HCT116 (cell line): Measurements from ENCODE around the gene CHID1. TPM values are rescaled to one million over a fixed set of nuclear protein-coding genes. Genes with fewer than 3 reads are reported as not detected.

ENCODE experiments used
- ATAC-seq: fragments of 200-7000 bp; cut with Tn5 transposase; 2 replicates; pipeline ENCODE4 v1.9.1; 2020; ENCODE audit warnings: mild to moderate bottlenecking, moderate library complexity
- BruUV-seq: library from RNA; stranded (reverse); fragments of 400-500 nt; replicated peaks from 2 replicates; lab custom pipeline; 2021; lab: Mats Ljungman, UMichigan
- CTCF ChIA-PET: fragments of 300-600 bp; sonication (Branson Sonifier 250); formaldehyde crosslinking; loops from one replicate; lab custom pipeline; 2021; ENCODE audit warnings: antibody characterized with exemption; lab: Charles Lee
- POLR2A ChIA-PET: fragments of 300-600, 350-600 bp; sonication (Branson Sonifier 250); formaldehyde crosslinking; loops from one replicate; lab custom pipeline; 2021; ENCODE audit warnings: antibody characterized with exemption; lab: Charles Lee
- RAD21 ChIA-PET, 2 experiments: fragments of 300-600 bp; sonication (Branson Sonifier 250); formaldehyde crosslinking; loops; one replicate each; lab custom pipeline; 2023; ENCODE audit warnings: low total read pairs in 2 of 2; ENCODE audit not compliant: uncharacterized antibody in 2 of 2, unreplicated experiment in 2 of 2, low non-redundant PET in 1 of 2; lab: Charles Lee
- DNase-seq: peaks from one replicate; pipeline ENCODE4 v3.0.0-alpha.2; 2010; ENCODE audit warnings: low read depth, low spot score
- H2AFZ ChIP-seq: fragments of 200-600 bp; shearing (Covaris generic), sonication (generic); 2 replicates; pipeline ENCODE4 v1.6.1; 2017; ENCODE audit warnings: low read depth, mixed run types, mixed read lengths, antibody characterized with exemption, low read length; ENCODE audit not compliant: poor library complexity, severe bottlenecking
- H3K27ac ChIP-seq: 2 replicates; pipeline ENCODE4 v1.5.1; 2012; ENCODE audit warnings: low read depth, low read length
- H3K27me3 ChIP-seq: fragments of 200-600 bp; sonication (generic); 2 replicates; pipeline ENCODE4 v1.6.1; 2016; ENCODE audit warnings: mixed run types, low read length, mixed read lengths; ENCODE audit not compliant: insufficient read depth
- H3K36me3 ChIP-seq, 2 experiments: fragments of 200-500 bp in 1 of 2; fragments of 200-600 bp in 1 of 2; sonication (Bioruptor generic) in 1 of 2; sonication (generic) in 1 of 2; 2 replicates each; pipeline versions ENCODE4 v1.5.1 to v1.6.1; 2014 to 2016; ENCODE audit warnings: low read length in 2 of 2, inconsistent platforms in 1 of 2, mixed read lengths in 1 of 2, mixed run types in 1 of 2; ENCODE audit not compliant: insufficient read depth in 2 of 2, control insufficient read depth in 1 of 2
- H3K4me1 ChIP-seq, 2 experiments: fragments of 200-600 bp in 1 of 2; sonication (generic) in 1 of 2; 2 replicates each; pipeline versions ENCODE4 v1.5.1 to v1.6.1; 2012 to 2017; ENCODE audit warnings: low read length in 2 of 2, inconsistent platforms in 1 of 2, mild to moderate bottlenecking in 1 of 2, mixed read lengths in 1 of 2, mixed run types in 1 of 2, moderate library complexity in 1 of 2; ENCODE audit not compliant: insufficient read depth in 2 of 2, control insufficient read depth in 1 of 2
- H3K4me2 ChIP-seq: fragments of 200-600 bp; sonication (generic); 2 replicates; pipeline ENCODE4 v1.6.1; 2017; ENCODE audit warnings: mixed run types, low read length, mixed read lengths
- H3K4me3 ChIP-seq, 2 experiments: fragments of 200-600 bp in 1 of 2; sonication (generic) in 1 of 2; replicated peaks in 1 of 2; 2 replicates each; pipeline ENCODE4 v1.5.1; 2011 to 2016; ENCODE audit warnings: low read length in 2 of 2, control low read depth in 1 of 2, low read depth in 1 of 2, mild to moderate bottlenecking in 1 of 2, mixed read lengths in 1 of 2, mixed run types in 1 of 2
- H3K79me2 ChIP-seq: fragments of 200-600 bp; sonication (generic); 2 replicates; pipeline ENCODE4 v1.6.1; 2017; ENCODE audit warnings: mild to moderate bottlenecking, mixed run types, low read length, moderate library complexity, mixed read lengths; ENCODE audit not compliant: insufficient read depth
- H3K9ac ChIP-seq: fragments of 200-600 bp; sonication (generic); 2 replicates; pipeline ENCODE4 v1.6.1; 2016; ENCODE audit warnings: low read length, mixed read lengths
- H3K9me2 ChIP-seq: fragments of 200-600 bp; sonication (generic), shearing (Covaris generic); 2 replicates; pipeline ENCODE4 v1.6.1; 2017; ENCODE audit warnings: mixed run types, mild to moderate bottlenecking, moderate library complexity; ENCODE audit not compliant: insufficient read depth
- H3K9me3 ChIP-seq, 2 experiments: fragments of 200-500 bp in 1 of 2; fragments of 200-600 bp in 1 of 2; sonication (Bioruptor generic) in 1 of 2; sonication (generic) in 1 of 2; 2 replicates each; pipeline ENCODE4 v1.6.1; 2014 to 2017; ENCODE audit warnings: low read length in 2 of 2, mixed read lengths in 2 of 2, inconsistent platforms in 1 of 2, low read depth in 1 of 2, mild to moderate bottlenecking in 1 of 2, mixed run types in 1 of 2, moderate library complexity in 1 of 2; ENCODE audit not compliant: control insufficient read depth in 1 of 2, insufficient read depth in 1 of 2
- H4K20me1 ChIP-seq: fragments of 200-600 bp; sonication (generic), shearing (Covaris generic); 2 replicates; pipeline ENCODE4 v1.6.1; 2017; ENCODE audit warnings: mixed run types, mild to moderate bottlenecking, moderate library complexity; ENCODE audit not compliant: insufficient read depth
- ATF3 ChIP-seq: IDR thresholded peaks from 2 replicates; pipeline ENCODE4 v1.6.1; 2012
- CEBPB ChIP-seq: IDR thresholded peaks from 2 replicates; pipeline ENCODE4 v1.6.1; 2012; ENCODE audit warnings: low read depth
- CTCF ChIP-seq, 3 experiments: fragments of 200-600 bp in 1 of 3; sonication (generic) in 1 of 3; IDR thresholded peaks in 2 of 3; conservative IDR thresholded peaks in 1 of 3; 2 replicates each; pipeline ENCODE4 v1.5.1; 2012 to 2017; ENCODE audit warnings: low read depth in 2 of 3, low read length in 2 of 3, antibody characterized with exemption in 1 of 3, borderline replicate concordance in 1 of 3, control low read depth in 1 of 3, mild to moderate bottlenecking in 1 of 3, mixed read lengths in 1 of 3, mixed run types in 1 of 3, moderate library complexity in 1 of 3; ENCODE audit not compliant: insufficient read depth in 1 of 3
- EGR1 ChIP-seq: IDR thresholded peaks from 2 replicates; pipeline ENCODE4 v1.6.1; 2012; ENCODE audit warnings: low read depth
- ELF1 ChIP-seq: IDR thresholded peaks from 2 replicates; pipeline ENCODE4 v1.6.1; 2012; ENCODE audit warnings: low read depth, borderline replicate concordance
- FOSL1 ChIP-seq: IDR thresholded peaks from 2 replicates; pipeline ENCODE4 v1.6.1; 2012; ENCODE audit warnings: low read depth
- JUND ChIP-seq: IDR thresholded peaks from 2 replicates; pipeline ENCODE4 v1.6.1; 2012
- MAX ChIP-seq: IDR thresholded peaks from 2 replicates; pipeline ENCODE4 v1.6.1; 2012
- POLR2A ChIP-seq: IDR thresholded peaks from 2 replicates; pipeline ENCODE4 v1.7.0; 2011; ENCODE audit warnings: borderline replicate concordance; ENCODE audit not compliant: insufficient read depth, insufficient read length; ENCODE audit errors: extremely low read depth
- POLR2AphosphoS5 ChIP-seq: IDR thresholded peaks from 2 replicates; pipeline ENCODE4 v1.6.1; 2011; ENCODE audit warnings: mild to moderate bottlenecking, low read depth, low read length, moderate library complexity
- REST ChIP-seq: IDR thresholded peaks from 2 replicates; pipeline ENCODE4 v1.6.1; 2012; ENCODE audit warnings: low read depth
- SIN3A ChIP-seq: IDR thresholded peaks from 2 replicates; pipeline ENCODE4 v1.6.1; 2012; ENCODE audit warnings: low read depth
- SP1 ChIP-seq: IDR thresholded peaks from 2 replicates; pipeline ENCODE4 v1.6.1; 2012; ENCODE audit warnings: low read depth
- SRF ChIP-seq: IDR thresholded peaks from 2 replicates; pipeline ENCODE4 v1.6.1; 2012; ENCODE audit warnings: low read depth
- TCF7L2 ChIP-seq: IDR thresholded peaks from 2 replicates; pipeline ENCODE4 v1.7.0; 2011; ENCODE audit warnings: borderline replicate concordance, inconsistent platforms; ENCODE audit not compliant: insufficient read depth, insufficient read length; ENCODE audit errors: extremely low read depth
- YY1 ChIP-seq: IDR thresholded peaks from 2 replicates; pipeline ENCODE4 v1.6.1; 2011; ENCODE audit warnings: low read length, low read depth, moderate library complexity, mild to moderate bottlenecking; ENCODE audit not compliant: insufficient replicate concordance; ENCODE audit errors: extremely low read depth
- ZNF274 ChIP-seq: fragments of 200-500 bp; sonication (Bioruptor generic); IDR thresholded peaks from 2 replicates; pipeline ENCODE4 v1.6.1; 2014; ENCODE audit warnings: mild to moderate bottlenecking, low read depth, low read length, inconsistent platforms
- intact Hi-C: fragments of 100-400 bp; cut with micrococcal nuclease; formaldehyde crosslinking; loops from 2 replicates; pipeline ENCODE4 v1.10.0; 2022
- total RNA-seq: library from RNA; stranded (reverse); gene quantifications from one replicate; pipeline ENCODE4 v1.2.1, GENCODE V29; 2021; ENCODE audit not compliant: unreplicated experiment
- TF ChIP-seq, protein P1 (sequence below): IDR thresholded peaks from 2 replicates; pipeline ENCODE4 v1.6.1; 2011; ENCODE audit warnings: mild to moderate bottlenecking, low read length, moderate library complexity; ENCODE audit not compliant: insufficient replicate concordance; ENCODE audit errors: extremely low read depth

Gene CHID1
- total RNA-seq, 1 experiment from 2014 or later = 102 TPM

DNA sequence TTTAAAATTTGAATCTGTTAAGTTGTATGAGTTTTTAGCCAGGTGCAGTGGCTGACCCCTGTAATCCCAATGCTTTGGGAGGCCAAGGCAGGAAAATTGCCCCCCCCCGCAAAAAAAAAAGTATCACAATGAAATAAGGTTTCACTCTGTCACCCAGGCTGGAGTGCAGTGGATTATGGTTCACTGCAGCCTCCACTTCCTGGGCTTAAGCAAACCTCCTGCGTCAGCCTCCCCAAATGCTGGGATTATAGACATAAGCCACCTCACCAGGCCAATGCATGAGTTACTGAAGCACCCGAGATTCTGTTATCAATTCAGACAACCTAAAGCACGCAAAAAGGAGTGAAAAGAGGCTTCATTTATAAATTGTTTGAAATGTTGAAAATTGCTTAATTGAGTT lies 2.4 kb upstream of the CHID1 start:
- ChIA-PET POLR2A (no interaction called here), CTCF (no interaction called here), RAD21 (no interaction called here)
- H3K9ac ChIP-seq = no peak overlapping the region
- no peak overlapping the region for H2AFZ ChIP-seq
- no peak overlapping the region for H3K4me2 ChIP-seq
- H4K20me1 ChIP-seq = no peaks in the 10 kb centered on the region
- no peak for ATAC-seq
- no peak for DNase-seq
- peaks cover 0 to 8% of the 10 kb centered on the region in 2 experiments; a peak in 1 of 4 replicates for H3K36me3 ChIP-seq
- H3K4me3 ChIP-seq = no peak overlapping the region
- BruUV-seq = no TSS peak
- no peak overlapping the region for H3K27ac ChIP-seq
- intact Hi-C loops = no loop called here
- H3K9me3 ChIP-seq = no peaks in the 10 kb centered on the region
- H3K27me3 ChIP-seq = no peaks in the 10 kb centered on the region
- TF ChIP-seq CTCF (IDR thresholded peaks at IDR 0.05 in 2 of 3, conservative IDR thresholded peaks at IDR 0.05 in 1 of 3; ENCODE audit: borderline replicate concordance in 1 of 3, insufficient read depth in 1 of 3, low read depth in 2 of 3, low read length in 2 of 3) (no peak), FOSL1 (no peak), MAX (no peak), ATF3 (no peak), ZNF274 (no peak), JUND (no peak), SP1 (no peak), POLR2AphosphoS5 (no peak), SRF (no peak), TCF7L2 (no peak), YY1 (no peak), EGR1 (no peak), ELF1 (no peak), SIN3A (no peak), POLR2A (no peak), CEBPB (no peak), REST (no peak)
- TF ChIP-seq, protein P1, sequence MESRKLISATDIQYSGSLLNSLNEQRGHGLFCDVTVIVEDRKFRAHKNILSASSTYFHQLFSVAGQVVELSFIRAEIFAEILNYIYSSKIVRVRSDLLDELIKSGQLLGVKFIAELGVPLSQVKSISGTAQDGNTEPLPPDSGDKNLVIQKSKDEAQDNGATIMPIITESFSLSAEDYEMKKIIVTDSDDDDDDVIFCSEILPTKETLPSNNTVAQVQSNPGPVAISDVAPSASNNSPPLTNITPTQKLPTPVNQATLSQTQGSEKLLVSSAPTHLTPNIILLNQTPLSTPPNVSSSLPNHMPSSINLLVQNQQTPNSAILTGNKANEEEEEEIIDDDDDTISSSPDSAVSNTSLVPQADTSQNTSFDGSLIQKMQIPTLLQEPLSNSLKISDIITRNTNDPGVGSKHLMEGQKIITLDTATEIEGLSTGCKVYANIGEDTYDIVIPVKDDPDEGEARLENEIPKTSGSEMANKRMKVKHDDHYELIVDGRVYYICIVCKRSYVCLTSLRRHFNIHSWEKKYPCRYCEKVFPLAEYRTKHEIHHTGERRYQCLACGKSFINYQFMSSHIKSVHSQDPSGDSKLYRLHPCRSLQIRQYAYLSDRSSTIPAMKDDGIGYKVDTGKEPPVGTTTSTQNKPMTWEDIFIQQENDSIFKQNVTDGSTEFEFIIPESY = no peak
- H3K79me2 ChIP-seq = peaks cover 25% of the 10 kb centered on the region
- no peaks in the 10 kb centered on the region for H3K9me2 ChIP-seq
- H3K4me1 ChIP-seq = peaks cover 12 to 24% of the 10 kb centered on the region in 2 experiments
